Panc1 (cell line): ENCODE results near the gene UNC93A. TPM values are rescaled to one million over a fixed set of nuclear protein-coding genes. Genes with fewer than 3 reads are reported as not detected.
A peak's percentile ranks its signal among the peaks of the same experiment; 100 is the strongest.
"Not testable (repeated sequence)": the region's sequence is repeated elsewhere in the genome, so short reads cannot be mapped to it uniquely, and the experiment has no call there.

Source experiments
- ATAC-seq: fragments of 200-7000 bp; cut with Tn5 transposase; 2 replicates; pipeline ENCODE4 v1.9.1; 2020; ENCODE audit warnings: mild to moderate bottlenecking, moderate library complexity
- BruUV-seq: library from RNA; stranded (reverse); fragments of 400-500 nt; replicated peaks from 2 replicates; lab custom pipeline; 2021; lab: Mats Ljungman, UMichigan
- CTCF ChIA-PET: fragments of 300-600 bp; sonication (Branson Sonifier 250); formaldehyde crosslinking; loops from one replicate; lab custom pipeline; 2022; ENCODE audit warnings: antibody characterized with exemption; lab: Charles Lee
- POLR2A ChIA-PET: fragments of 300-600 bp; sonication (Branson Sonifier 250); formaldehyde crosslinking; loops from one replicate; lab custom pipeline; 2022; ENCODE audit warnings: antibody characterized with exemption; lab: Charles Lee
- DNase-seq: peaks from one replicate; pipeline ENCODE4 v3.0.0-alpha.2; 2010; ENCODE audit warnings: low read depth, low spot score
- H3K27ac ChIP-seq: 2 replicates; pipeline ENCODE4 v1.5.1; 2011; ENCODE audit warnings: mild to moderate bottlenecking, low read length, inconsistent platforms
- H3K27me3 ChIP-seq: fragments of 200-500 bp; sonication (Bioruptor generic); 2 replicates; pipeline ENCODE4 v1.6.0; 2014; ENCODE audit warnings: low read length, inconsistent platforms; ENCODE audit not compliant: control insufficient read depth, insufficient read depth
- H3K36me3 ChIP-seq: fragments of 200-500 bp; sonication (Bioruptor generic); 2 replicates; pipeline ENCODE4 v1.5.1; 2014; ENCODE audit warnings: inconsistent platforms, mild to moderate bottlenecking, low read length, moderate library complexity; ENCODE audit not compliant: control insufficient read depth, insufficient read depth
- H3K4me1 ChIP-seq: 2 replicates; pipeline ENCODE4 v1.5.1; 2011; ENCODE audit warnings: inconsistent platforms, mild to moderate bottlenecking, low read length, moderate library complexity; ENCODE audit not compliant: control insufficient read depth, insufficient read depth
- H3K4me3 ChIP-seq, 2 experiments: 2 replicates each; pipeline ENCODE4 v1.5.1; 2011 to 2012; ENCODE audit warnings: low read depth in 2 of 2, low read length in 2 of 2, mild to moderate bottlenecking in 2 of 2, inconsistent platforms in 1 of 2, moderate library complexity in 1 of 2
- H3K9me3 ChIP-seq: fragments of 200-500 bp; sonication (Bioruptor generic); 2 replicates; pipeline ENCODE4 v1.5.1; 2014; ENCODE audit warnings: low read depth, mild to moderate bottlenecking, inconsistent platforms, low read length, moderate library complexity; ENCODE audit not compliant: control insufficient read depth, insufficient read depth
- CTCF ChIP-seq: fragments of 450-650 bp; IDR thresholded peaks from 2 replicates; pipeline ENCODE4 v1.5.1; 2017; ENCODE audit warnings: mild to moderate bottlenecking
- SIN3A ChIP-seq: IDR thresholded peaks from 2 replicates; pipeline ENCODE4 v1.6.1; 2012; ENCODE audit warnings: low read depth, mild to moderate bottlenecking, low read length, moderate library complexity, borderline replicate concordance; ENCODE audit not compliant: insufficient read depth
- in situ Hi-C: cut with HindIII; loops from 2 replicates; pipeline ENCODE4 v1.10.0; 2016; ENCODE audit warnings: low sequenced_read_pairs, low pct_unique_long_range_greater_than_20kb
- intact Hi-C: fragments of 100-400 bp; cut with micrococcal nuclease; formaldehyde crosslinking; loops from one replicate; pipeline ENCODE4 v1.10.0; 2022; ENCODE audit not compliant: unreplicated experiment
- total RNA-seq: library from RNA; stranded (reverse); gene quantifications from one replicate; pipeline ENCODE4 v1.2.1, GENCODE V29; 2021; ENCODE audit not compliant: unreplicated experiment

Gene UNC93A
- total RNA-seq, 1 experiment from 2014 or later, result not detected

- Histone ChIP-seq H3K27me3 (peaks cover 8% of the 10 kb centered on the region), H3K36me3 (no peaks in the 10 kb centered on the region), H3K4me3 (peak overlapping the region; percentile 40 to 60), H3K27ac (no peak overlapping the region), H3K9me3 (no peaks in the 10 kb centered on the region), H3K4me1 (0 out of 2 replicates have a peak, but pooled peaks cover 4% of the 10 kb centered on the region)
- intact Hi-C loops, result loop anchor here (10.0 kb wide), 1 partner anchor 167 kb away; no protein-coding TSS in a partner anchor
- in situ Hi-C loops, result no loop called here
- CTCF ChIA-PET, result interaction anchor here (0.5 to 1.5 kb wide), 8 partner anchors 10 to 577 kb away, joined by 3 to 11 read pairs (median 4); no protein-coding TSS in a partner anchor
- BruUV-seq, result no TSS peak
- ATAC-seq (no peak), DNase-seq (no peak)
- TF ChIP-seq CTCF, result peak; percentile 59
- TF ChIP-seq SIN3A, result no peak
- POLR2A ChIA-PET, result no interaction called here
Measured at GRCh38 chr6:167351656-167352345, 60.7 kb downstream of the UNC93A start.

- POLR2A ChIA-PET, result no interaction called here
- intact Hi-C loops, result loop anchor here (5.0 to 10.0 kb wide), 2 partner anchors 50 to 172 kb away; no protein-coding TSS in a partner anchor
- TF ChIP-seq CTCF, result no peak
- Histone ChIP-seq H3K4me1 (0 out of 2 replicates have a peak, but pooled peaks cover 1% of the 10 kb centered on the region), H3K36me3 (no peaks in the 10 kb centered on the region), H3K4me3 (no peak overlapping the region), H3K9me3 (no peaks in the 10 kb centered on the region), H3K27ac (no peak overlapping the region), H3K27me3 (peaks cover 8% of the 10 kb centered on the region)
- in situ Hi-C loops, result no loop called here
- ATAC-seq (no peak), DNase-seq (no peak)
- CTCF ChIA-PET, result no interaction called here
- BruUV-seq, result no TSS peak
Measured at GRCh38 chr6:167356874-167357273, 65.8 kb downstream of the UNC93A start.

GRCh38 chr6:167358394-167358793, 67.3 kb downstream of the UNC93A start:
- in situ Hi-C loops, POLR2A ChIA-PET: not testable (repeated sequence)

GRCh38 chr6:167361170-167361569, 70.1 kb downstream of the UNC93A start:
- H3K27me3 ChIP-seq, H3K4me1 ChIP-seq, intact Hi-C loops, ATAC-seq, H3K36me3 ChIP-seq, POLR2A ChIA-PET, H3K9me3 ChIP-seq, H3K27ac ChIP-seq, CTCF ChIA-PET, H3K4me3 ChIP-seq, DNase-seq, BruUV-seq, in situ Hi-C loops: not testable (repeated sequence)

More at GRCh38 chr6:167358394-167358793, 67.3 kb downstream of the UNC93A start:
- BruUV-seq, H3K36me3 ChIP-seq, H3K4me1 ChIP-seq, H3K27me3 ChIP-seq, DNase-seq, H3K9me3 ChIP-seq, H3K4me3 ChIP-seq, CTCF ChIA-PET, H3K27ac ChIP-seq: not testable (repeated sequence)
- intact Hi-C loops, result loop anchor here (5.0 to 10.0 kb wide), 2 partner anchors 51 to 174 kb away; no protein-coding TSS in a partner anchor
- peak; percentile 56; the same call in 1 of the 2 replicates for ATAC-seq

Other genes with a start within 250 kb of the UNC93A start
- gene CCR6, start 168.2 kb upstream of the UNC93A start, total RNA-seq, result not detected
- not detected for gene GPR31, start 133.3 kb upstream of the UNC93A start, total RNA-seq
- not detected for gene TTLL2, start 33.8 kb downstream of the UNC93A start, total RNA-seq